GM21381 (cell line): Measurements from ENCODE around the gene SRP14.
A peak's percentile ranks its signal among the peaks of the same experiment; 100 is the strongest.
"Not testable (repeated sequence)": the region's sequence is repeated elsewhere in the genome, so short reads cannot be mapped to it uniquely, and the experiment has no call there.

Source experiments
- ATAC-seq: cut with Tn5 transposase; IDR thresholded peaks from one replicate; pipeline ENCODE4 v1.9.1; 2021; ENCODE audit warnings: mild to moderate bottlenecking, moderate library complexity; ENCODE audit not compliant: unreplicated experiment

Gene SRP14, protein sequence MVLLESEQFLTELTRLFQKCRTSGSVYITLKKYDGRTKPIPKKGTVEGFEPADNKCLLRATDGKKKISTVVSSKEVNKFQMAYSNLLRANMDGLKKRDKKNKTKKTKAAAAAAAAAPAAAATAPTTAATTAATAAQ

DNA sequence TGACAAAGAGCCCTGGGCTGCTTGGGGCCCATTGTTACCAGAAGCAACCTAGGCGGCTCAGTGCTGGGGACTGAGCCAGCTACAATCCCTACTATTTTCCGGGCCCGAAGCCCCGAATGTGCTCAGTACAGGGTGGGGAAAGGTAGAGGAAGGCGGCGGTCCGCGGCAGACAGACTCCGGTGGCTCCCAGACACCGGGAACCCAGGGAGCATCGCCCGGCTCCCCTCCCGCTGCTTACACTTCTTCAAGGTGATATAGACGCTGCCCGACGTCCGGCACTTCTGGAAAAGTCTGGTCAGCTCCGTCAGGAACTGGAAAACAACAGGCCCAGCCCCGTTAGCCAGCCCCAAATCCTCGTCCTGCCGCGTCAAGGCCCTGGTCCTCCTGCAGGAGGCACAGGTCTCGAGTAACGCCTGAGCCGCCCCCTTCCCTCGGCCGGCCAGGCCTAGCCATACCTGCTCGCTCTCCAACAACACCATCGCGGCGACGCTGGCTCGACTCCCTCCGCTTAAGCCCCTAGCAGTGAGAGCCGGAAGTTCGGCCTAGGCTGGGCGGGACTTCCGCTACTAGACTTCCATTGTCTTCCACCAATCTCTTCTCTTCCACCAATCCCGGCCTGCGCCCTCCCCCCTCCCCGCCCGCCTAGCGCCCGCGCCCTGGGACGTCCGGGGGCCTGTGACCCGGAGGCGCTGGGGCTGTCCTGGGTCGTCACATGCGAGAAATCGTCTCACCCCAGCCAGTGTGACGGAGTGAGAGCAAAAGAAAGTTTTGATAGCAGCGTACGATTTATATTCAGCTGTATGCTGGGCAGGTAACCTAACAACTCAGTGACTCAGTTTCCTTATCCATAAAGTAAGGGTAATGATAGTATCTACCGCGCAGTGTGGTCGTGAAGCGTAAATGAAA lies at the start of gene SRP14:
TSS of gene SRP14 (minus strand) at position 544 of the 906 bp plus-strand sequence. CDS start at position 479, 65 bp downstream.
- peak; percentile 91 for ATAC-seq

DNA sequence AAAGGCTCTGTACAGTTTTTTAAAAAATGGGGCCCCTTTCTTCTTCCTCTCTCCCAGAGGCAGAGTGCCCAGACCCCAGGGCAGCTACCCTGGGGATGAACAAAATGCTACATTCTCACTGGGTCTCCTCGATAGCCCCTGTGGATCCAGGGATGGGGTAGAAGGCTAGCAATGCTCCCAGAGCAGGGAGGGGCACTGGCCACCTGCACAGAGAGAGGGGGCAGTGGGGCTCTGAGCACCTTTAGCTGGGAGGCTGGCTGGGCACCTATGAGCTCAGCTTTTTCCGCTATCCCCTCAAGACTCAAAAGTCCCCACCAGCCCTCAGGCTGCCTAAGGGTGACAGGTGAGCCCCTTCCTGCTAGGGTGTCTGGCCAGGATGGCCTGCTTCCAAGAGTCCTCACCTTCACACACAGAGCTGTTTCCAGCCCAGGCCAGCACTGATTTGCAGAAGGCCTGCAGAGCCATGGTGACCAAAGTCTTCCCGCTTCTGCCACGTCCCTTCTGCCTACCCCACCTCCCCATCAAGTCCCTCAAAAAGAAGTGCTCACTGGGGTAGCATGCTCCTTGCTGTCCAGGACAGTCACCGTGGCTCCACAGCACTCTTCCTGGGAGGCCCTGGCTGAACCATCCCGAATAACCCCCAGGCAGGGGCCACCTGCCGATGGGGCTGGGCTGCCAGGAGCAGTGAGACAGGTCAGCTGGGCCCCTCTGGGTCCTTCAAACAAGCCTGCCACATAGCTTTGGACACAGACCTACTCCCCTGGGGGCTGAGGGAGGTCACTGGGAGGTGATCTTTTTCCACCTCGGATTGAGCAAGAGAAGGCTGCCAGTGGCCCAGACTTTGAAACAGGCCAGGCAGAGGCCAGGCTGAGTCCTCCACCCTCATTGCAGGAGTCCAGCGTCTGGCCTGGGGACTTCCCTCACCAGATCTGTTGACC lies 49.3 kb upstream of the SRP14 start:
- ATAC-seq: no peak

DNA sequence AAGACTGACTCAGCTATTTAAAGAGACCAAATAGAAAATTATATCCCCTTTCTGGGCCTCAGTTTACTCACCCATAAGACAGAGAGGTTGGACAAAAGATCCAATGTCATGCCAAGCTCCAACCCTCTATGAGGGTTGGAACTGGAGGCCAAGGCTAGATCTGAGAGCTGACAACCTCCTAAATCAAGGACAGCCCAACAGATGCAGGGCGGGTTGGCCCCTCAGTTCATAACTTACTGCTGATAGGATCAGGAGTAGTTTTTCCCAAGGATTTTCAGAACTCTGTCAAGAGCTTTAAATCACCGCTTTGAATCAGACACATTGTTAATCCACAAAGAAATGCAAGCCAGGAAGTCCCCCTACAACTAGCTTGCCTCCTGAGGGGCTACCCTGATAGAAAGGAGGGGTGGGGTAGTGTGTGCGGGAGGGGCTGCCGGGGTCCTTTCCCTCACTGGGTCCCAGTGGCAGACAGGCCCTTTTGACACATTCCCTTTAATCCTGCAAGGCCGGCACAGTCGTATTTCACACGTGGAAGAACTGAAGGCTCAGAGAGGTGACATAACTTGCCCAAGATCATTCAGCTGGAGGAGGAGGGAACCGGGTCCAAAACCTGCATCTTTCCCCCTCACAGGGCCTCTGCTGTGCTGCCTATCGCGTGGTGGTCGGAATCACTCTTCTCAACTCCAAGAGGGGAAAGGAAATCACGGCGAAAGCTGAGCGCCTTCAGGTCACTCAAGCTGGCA lies 48.3 kb upstream of the SRP14 start:
- no peak for ATAC-seq

DNA sequence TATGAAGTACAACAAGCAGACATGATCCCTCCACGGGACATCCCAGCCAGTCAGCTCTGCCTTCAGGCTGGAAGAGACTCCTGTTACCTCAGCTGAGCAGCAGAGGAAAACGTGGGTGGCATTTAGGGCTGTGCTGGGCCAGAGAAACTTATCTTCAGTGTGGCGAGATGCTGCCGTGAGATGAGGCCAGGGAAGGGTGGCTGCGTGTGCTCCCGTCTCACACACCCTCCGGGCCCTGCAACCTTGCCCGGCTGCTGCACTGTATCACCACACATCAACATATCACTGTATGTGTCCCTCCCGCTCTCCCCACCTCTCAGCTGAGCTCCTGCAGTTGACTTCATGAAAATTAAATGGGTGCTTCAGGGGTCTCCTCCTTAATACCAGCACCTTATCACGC lies 46.3 kb upstream of the SRP14 start:
- ATAC-seq: no peak

DNA sequence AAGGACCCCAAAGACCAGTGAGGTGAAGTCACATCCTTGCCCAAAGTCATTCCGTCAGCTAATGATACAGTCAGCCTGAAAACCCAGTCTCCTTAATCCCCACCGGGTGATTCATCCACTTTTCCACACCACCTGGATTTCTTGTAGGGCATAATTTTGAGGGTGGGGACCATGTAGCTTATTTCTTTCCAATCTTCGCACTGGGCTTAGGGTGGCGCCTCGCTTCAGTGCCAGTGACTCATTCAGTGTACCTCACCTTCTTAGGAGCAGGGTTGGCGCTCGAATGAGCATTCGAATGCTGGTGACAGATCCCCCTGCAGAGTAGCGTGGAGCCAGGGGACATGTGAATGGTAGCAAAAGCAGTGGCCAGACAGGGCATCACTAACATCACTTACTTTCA lies 45.7 kb upstream of the SRP14 start:
- no peak for ATAC-seq

DNA sequence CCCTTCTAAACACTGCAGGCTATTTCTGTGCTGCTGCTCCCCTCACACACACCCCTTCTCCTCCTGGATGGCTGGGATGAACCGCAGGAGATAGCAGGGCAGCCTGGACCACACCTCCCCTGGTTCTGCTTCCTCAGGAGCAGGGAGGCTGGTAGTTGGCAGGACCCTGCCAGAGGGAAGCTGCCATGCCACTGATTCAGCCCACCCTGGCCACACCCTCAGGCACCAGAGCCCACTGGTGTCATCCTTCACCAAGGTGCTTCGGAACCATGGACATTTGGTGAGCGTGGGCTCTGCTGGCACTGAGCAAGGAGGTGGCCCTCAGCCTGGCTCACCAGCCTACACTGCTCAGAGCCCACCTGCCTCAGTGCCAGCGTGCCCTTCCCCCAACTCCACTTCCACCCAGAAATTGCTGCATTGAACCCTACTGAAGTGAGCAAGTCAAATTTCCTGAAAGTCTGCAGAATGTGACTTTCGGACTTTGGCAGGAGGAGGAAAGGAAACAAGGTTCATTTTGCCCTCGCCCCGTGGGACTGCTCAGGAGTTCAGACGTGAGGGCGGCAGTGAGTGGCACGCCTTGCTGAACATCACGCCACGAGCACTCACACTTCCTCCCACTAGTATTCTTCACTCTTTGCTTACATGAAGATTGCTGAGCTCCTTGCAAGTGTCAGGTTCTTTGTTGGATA lies 43.4 kb upstream of the SRP14 start:
- no peak for ATAC-seq

DNA sequence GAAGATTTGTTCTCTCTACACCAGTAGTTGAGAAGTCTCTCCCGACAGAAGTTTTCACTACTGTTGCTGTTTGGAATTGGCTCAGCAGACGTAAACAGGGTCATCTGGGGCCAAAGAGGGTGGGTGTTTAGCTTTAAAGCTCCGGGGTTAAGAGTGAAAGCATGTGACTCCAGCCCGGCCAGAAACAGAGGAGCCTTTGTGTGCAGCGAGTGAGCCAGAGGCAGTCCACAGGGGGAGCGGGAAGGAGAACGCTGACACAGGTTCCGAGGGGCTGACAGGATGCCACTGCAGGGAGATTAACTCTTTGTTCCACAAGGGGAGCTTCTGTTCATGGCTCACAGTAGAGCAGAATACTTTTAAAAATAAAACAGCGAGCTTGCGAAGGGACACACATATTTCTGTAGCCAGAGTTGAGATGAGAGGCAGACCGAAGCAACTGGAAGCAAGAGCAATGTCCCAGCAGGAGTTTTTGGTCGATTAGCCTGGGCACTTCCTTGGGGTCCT lies 42.8 kb upstream of the SRP14 start:
- no peak for ATAC-seq

DNA sequence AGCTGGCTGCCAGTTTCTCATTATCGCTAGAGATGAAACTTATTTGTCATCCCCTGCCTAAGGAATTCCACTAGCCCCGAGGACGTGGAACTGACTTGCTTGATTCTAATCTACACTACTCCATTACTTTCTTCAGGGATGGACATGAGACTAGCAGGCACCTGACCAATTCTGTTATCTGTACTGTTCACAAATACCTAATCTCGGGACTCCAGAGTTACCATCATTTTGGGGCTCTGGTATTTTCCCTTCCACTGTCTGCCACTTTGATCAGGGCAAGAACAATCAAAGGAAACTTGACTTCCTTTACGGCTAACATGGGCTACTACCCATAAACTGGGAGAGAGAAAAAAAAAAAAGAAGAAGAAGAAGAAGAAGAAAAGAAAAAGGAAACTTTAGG lies 41.9 kb upstream of the SRP14 start:
- no peak for ATAC-seq

DNA sequence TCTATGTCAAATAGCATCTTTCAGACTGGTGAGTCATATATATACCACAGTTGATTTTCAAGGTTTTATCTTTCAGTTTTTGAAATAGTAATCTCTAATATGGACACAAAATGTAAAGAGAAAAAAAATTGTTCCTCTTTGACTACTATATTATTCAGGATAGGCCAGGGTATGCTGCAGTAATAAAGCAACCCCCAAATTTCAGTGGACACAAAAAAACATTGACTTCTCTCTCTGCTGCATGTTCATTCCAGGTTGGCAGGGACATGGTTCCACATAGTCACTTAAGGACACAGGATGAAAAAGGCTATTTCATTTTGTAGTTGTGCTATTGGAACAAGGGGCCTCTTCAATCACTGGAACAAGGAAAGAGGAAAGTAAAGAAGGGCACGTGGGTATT lies 41.1 kb upstream of the SRP14 start:
- ATAC-seq: no peak

DNA sequence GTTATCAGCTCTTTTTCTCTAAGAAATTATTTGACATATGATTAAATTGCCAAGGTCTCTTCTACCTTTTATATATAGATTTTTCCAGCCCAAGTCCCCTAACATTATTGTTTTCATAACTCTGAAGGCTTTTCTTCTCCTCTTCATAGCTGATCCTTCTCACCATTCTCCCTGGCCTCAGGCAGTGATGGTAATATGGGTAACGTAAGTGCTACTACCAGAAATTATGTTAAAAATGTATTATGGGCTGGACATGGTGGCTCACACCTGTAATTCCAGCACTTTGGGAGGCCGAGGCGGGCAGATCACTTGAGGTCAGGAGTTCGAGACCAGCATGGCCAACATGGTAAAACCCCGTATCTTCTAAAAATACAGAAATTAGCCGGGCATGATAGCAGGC lies 40.5 kb upstream of the SRP14 start:
- ATAC-seq: no peak

DNA sequence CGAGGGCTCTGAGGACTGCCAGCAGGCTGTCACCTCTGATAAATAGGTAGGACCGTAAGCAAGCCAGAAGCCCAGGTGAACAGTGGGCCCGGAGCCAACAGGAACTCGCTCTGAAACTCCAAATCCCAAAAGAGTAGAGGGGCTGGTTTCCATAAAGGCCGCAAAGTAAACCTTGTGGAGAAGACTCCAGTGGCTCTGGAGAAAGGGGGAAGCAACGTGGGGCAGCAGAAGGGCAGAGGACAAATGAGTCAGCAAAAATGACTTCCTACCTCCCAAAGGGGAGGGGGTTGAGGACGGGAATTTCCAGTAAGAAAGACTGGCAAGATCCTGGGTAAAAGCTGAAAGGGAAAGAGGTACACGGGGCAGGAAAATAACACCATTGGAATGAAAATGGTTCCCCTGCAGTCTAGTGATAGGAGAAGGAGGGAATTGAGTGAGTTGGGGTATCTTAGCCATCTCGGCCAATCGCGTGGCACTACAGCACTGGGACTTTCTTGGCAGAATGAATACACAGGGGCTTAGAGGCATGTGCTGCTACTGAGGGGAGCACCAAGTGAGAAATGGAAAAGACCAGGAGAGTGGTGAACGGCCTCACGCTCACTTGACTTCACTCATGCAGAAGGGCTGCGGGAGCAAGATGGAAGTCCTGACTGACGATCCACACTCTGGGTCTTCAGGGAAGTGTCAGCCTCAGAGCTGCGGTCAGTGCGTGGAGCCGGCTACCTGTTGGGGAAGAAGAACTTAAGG lies 36.5 kb upstream of the SRP14 start:
- ATAC-seq: no peak

DNA sequence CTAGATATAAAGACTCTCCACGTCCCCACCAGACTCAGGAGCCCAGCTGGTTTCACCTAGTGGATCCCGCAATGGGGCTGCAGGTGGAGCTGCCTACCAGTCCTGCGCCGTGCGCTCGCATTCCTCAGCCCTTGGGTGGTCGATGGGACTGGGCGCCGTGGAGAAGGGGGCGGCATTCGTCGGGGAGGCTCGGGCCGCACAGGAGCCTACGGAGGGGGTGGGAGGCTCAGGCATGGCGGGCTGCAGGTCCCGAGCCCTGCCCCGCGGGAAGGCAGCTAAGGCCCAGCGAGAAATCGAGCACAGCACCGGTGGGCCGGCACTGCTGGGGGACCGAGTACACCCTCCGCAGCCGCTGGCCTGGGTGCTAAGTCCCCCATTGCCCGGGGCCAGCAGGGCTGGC lies 35.7 kb upstream of the SRP14 start:
- not testable (repeated sequence) for ATAC-seq

DNA sequence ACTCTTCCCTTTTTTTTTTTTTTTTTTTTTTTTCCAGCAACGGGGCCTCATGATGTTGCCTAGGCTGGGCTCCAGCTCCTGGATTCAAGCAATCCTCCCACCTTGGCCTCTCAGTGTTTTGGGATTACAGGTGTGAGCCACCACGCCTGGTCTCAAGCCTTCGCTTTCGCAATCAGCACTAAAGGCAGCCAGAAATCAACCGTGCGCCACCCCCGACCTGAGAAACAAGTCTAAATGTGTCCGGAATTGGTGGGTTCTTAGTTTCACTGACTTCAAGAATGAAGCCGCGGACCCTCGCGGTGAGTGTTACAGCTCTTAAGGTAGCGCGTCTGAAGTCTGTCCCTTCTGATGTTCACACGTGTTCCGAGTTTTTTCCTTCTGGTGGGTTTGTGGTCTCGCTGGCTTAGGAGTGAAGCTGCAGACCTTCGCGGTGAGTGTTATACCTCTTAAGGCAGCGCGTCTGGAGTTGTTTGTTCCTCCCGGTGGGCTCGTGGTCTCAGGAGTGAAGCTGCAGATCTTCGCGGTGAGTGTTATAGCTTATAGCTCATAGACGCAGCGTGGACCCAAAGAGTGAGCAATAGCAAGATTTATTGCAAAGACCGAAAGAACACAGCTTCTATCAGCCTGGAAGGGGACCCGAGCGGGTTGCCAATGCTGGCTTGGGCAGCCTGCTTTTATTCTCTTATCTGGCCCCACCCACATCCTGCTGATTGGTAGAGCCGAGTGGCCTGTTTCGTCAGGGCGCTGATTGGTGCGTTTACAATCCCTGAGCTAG lies 34.9 kb upstream of the SRP14 start:
- ATAC-seq: not testable (repeated sequence)

DNA sequence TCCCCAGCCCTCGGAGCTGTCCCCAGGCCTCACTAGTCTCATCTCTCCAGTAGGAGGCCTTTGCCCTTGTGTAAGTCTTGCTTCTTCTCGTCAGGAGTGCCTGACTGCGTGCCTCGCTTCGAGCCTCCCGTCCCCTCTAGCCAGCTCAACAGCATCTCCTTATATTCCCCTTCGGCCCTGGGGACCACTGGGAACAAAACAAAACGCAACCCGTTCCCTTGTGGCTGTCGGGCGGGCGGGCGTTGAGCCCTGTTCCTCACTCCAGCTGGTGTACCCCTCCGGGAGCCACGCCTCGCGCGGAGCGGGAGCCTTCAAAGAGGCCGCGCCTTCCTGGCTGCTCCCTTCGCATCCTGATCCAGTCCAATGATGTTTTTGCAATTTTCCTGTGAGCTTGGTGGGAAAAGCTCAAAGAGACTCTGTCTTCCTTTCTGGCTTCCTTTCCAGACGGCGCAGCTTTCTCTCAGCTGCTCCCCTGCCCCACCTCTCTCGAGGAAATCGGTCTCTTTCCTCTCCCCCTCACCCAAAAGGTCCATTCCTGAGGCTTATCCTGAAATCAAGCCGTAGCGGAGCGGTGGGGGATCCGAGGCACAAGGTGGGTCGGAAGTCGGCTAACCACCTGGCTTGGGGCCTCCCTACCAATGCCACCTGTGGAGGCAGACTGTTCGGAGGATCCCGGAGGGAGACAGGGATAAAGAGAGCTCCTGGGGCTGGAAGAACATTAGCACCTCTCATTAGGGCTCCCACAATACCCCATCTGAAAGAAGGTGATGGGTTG lies 33.4 kb upstream of the SRP14 start:
- ATAC-seq: no peak

DNA sequence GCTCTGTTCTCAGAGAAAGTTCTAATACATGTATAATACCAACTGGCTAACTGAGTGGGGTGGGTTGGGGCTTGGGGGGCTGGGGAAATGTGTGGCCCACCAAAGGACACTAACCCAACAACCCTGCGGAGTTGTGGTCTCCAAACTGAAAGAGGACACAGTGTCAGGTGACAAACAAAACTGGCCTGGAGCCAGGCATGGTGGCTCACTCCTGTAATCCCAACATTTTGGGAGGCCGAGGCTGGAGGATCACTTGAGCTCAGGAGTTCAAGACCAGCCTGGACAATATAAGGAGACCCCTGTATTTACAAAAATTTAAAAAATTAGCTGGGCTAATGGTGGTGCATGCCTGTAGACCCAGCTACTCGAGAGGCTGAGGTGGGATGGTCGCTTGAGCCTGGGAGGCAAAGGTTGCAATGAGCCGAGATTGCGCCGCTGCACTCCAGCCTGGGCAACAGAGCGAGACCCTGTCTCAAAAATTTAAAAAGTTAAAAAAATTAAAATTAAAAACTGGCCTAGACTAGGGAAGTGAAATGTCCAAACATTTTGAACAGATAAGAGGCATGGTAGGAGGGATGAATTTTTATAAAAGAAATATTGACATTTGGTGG lies 31.7 kb upstream of the SRP14 start:
- no peak for ATAC-seq

DNA sequence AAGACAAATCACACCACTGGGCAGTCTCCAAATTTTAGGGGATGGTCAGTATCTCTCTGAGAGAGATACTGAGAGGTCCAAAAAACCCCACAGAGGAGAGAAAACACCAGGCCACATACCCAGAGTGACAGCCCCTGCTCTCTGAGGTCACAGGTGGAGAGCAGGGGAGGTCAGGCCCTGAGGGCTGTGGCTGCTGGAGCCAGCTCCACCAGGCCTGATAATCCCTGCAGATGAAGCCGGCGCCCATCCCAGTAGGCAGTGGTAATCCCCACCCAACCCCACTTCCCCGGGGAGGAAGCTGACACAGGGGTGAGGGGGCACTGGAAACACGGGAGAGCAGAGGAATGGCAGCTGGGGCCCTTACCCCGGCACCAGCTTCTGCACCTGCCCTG lies 31.2 kb upstream of the SRP14 start:
- ATAC-seq: no peak
